ENCODE data around the gene ACOX1. TPM values are rescaled to one million over a fixed set of nuclear protein-coding genes. Genes with fewer than 3 reads are reported as not detected.

Gene ACOX1
- total and polyA plus RNA-seq, 10 donors, result 6.3 to 60.2 (median 41.6) TPM

DNA sequence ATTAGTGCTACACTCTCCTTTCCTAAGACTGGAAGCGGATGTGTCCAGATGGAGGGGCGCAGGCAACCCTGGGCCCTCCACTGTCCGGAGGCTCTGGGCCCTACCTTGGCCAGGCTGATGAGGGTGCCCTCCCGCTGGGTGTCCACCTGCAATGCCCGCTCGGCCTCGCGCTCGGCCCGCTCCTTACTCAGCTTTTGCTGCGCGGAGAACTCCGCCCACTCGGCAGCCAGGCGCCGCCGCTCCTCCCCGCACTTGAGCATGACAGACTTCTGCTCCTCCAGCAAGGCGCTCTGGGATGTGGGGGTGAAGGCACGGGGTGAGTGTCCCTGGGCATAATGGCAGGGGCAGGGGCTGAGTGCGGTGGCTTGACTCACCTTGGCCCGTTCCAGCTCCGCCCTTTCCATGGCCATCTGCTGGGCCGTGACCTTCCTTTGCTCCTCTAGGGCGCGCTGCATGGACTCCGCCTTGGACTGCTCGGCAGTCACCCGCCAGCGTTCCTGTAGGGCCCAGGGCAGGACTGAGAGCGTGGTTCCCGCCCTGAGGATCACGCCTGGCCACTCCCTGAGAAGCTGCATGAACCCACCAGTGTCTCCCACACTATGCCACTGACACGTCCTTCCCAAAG, 64.2 kb downstream of the ACOX1 start:
- TF ChIP-seq, protein P1, sequence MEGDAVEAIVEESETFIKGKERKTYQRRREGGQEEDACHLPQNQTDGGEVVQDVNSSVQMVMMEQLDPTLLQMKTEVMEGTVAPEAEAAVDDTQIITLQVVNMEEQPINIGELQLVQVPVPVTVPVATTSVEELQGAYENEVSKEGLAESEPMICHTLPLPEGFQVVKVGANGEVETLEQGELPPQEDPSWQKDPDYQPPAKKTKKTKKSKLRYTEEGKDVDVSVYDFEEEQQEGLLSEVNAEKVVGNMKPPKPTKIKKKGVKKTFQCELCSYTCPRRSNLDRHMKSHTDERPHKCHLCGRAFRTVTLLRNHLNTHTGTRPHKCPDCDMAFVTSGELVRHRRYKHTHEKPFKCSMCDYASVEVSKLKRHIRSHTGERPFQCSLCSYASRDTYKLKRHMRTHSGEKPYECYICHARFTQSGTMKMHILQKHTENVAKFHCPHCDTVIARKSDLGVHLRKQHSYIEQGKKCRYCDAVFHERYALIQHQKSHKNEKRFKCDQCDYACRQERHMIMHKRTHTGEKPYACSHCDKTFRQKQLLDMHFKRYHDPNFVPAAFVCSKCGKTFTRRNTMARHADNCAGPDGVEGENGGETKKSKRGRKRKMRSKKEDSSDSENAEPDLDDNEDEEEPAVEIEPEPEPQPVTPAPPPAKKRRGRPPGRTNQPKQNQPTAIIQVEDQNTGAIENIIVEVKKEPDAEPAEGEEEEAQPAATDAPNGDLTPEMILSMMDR (IDR thresholded peaks at IDR 0.05 in 8 of 11, conservative IDR thresholded peaks at IDR 0.05 in 3 of 11), result no peak
- TF ChIP-seq POLR2AphosphoS5 (IDR thresholded peaks at IDR 0.05), result no peak
- TF ChIP-seq POLR2A (IDR thresholded peaks at IDR 0.05), result no peak
- Histone ChIP-seq H3K4me1 (peaks cover 0 to 14% (median 0%) of the 10 kb centered on the region in 6 donors), H3K4me3 (no peak overlapping the region), H3K9me3 (no peaks in the 10 kb centered on the region), H3K27me3 (replicated peaks in 1 of 7) (no peaks in the 10 kb centered on the region), H3K36me3 (peaks cover 0 to 60% (median 5%) of the 10 kb centered on the region in 6 donors), H3K27ac (no peak overlapping the region)
- intact Hi-C loops (cut with DNase I; ENCODE audit: low total_unique reads), result no loop called here
- no peak for DNase-seq
- WGBS, 5 donors, result 89 to 95% (median 92%) methylated on average over 17 to 34 of the region's 34 CpGs

DNA sequence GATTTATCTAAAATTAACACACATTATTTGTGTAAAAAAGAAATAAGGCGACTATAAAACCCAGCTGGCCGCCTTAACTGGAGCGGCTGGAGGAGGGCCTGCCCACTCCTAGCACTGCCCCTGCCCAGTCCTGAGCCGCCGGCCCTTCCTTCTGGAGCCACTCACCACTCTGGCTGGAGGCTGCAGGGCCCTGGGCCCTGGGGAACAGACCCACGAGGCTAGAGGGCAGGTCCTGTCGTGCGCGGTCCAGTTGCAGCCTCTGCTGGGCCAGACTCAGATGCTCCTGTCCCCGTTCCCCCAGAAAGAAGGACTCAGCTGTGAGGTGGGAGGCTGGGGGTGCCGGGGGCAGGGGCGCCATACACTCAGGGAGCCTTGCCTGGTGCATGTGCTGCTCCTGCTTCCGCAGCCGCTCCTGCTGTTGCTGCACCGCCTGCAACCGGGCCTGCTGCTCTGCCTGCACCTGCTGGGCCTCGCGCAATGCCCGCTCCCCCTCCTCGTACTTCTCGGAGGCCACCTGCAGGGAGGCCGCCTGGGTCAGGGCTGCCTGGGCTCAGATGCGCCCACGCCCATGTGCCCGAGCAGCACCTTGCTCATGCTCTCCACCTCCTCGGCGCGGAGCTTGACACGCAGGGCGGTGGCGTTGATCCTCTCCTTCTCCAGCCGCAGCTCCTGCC, 65.3 kb downstream of the ACOX1 start:
- intact Hi-C loops (cut with DNase I; ENCODE audit: low total_unique reads), result no loop called here
- peak in 1 of 3 donors; percentile 8 for TF ChIP-seq POLR2AphosphoS5 (IDR thresholded peaks at IDR 0.05)
- TF ChIP-seq, protein P1 (IDR thresholded peaks at IDR 0.05 in 8 of 11, conservative IDR thresholded peaks at IDR 0.05 in 3 of 11), result no peak
- peaks cover 0 to 14% (median 0%) of the 10 kb centered on the region in 6 donors for H3K4me1 ChIP-seq
- H3K27me3 ChIP-seq (replicated peaks in 1 of 7), result no peaks in the 10 kb centered on the region
- peaks cover 0 to 49% (median 5%) of the 10 kb centered on the region in 6 donors for H3K36me3 ChIP-seq
- DNase-seq, result no peak
- 92 to 97% (median 95%) methylated on average over 25 to 32 of the region's 32 CpGs for WGBS, 5 donors
- no peak overlapping the region for H3K27ac ChIP-seq
- no peaks in the 10 kb centered on the region for H3K9me3 ChIP-seq
- no peak overlapping the region for H3K4me3 ChIP-seq

DNA sequence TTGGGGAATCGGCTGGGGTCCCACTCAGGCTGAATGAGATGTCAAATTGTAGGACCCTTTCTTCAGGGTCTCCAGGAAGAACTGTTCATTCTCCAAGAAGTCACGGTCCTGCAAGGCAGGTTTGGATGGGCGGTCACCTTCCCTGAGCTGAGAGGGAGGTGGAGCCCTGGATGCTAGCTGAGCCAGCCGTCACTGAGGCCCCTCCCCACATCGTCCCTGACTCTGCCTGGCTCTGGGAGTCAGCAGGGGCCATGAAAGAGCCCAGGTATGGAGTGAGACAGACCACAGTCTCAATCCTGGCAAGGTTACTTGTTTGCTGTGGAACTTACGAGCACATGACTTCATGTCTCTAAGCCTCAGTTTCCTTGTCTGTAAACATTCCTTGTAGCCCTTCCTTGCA, 68.3 kb downstream of the ACOX1 start:
- Histone ChIP-seq H3K4me3 (no peak overlapping the region), H3K27me3 (replicated peaks in 1 of 7) (no peaks in the 10 kb centered on the region), H3K9me3 (no peaks in the 10 kb centered on the region), H3K27ac (no peak overlapping the region), H3K36me3 (peaks cover 0 to 36% (median 5%) of the 10 kb centered on the region in 6 donors), H3K4me1 (peaks cover 0 to 10% (median 2%) of the 10 kb centered on the region in 6 donors)
- TF ChIP-seq POLR2A (IDR thresholded peaks at IDR 0.05) (no peak), POLR2AphosphoS5 (IDR thresholded peaks at IDR 0.05) (no peak)
- TF ChIP-seq, protein P1 (IDR thresholded peaks at IDR 0.05 in 8 of 11, conservative IDR thresholded peaks at IDR 0.05 in 3 of 11), result no peak
- 78 to 89% (median 87%) methylated on average over 3 to 6 of the region's 6 CpGs for WGBS, 5 donors
- intact Hi-C loops (cut with DNase I; ENCODE audit: low total_unique reads), result no loop called here
- DNase-seq, result no peak

DNA sequence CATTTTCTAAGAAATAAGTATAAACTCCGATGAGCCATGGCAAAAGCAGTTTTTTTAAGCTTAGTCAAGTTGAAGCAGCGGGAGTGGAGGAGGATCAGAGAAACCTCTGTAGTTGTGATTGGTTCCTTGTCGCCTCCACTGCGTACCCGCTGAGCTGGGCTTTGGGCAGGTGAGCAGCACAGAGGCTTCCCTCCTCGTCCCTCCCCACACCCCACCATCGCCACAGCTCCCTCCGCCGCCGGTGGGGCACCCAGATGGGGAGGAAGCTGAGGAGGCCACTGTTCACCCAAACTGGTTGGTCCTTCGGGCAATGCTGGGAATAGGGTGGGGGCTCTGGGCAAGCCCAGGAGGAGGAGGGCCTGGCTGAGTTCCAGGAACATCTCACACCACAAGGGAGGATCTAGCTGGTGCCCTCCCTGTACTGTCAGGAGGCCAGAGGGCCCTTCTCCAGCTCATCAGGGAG, 69.1 kb downstream of the ACOX1 start:
- Histone ChIP-seq H3K27me3 (replicated peaks in 1 of 7) (no peaks in the 10 kb centered on the region), H3K9me3 (no peaks in the 10 kb centered on the region), H3K4me3 (no peak overlapping the region), H3K4me1 (peaks cover 0 to 18% (median 11%) of the 10 kb centered on the region in 6 donors), H3K27ac (peak overlapping the region in 3 of 8 donors; percentile 21 to 40 (median 21)), H3K36me3 (peaks cover 0 to 32% (median 5%) of the 10 kb centered on the region in 6 donors)
- DNase-seq, result no peak
- intact Hi-C loops (cut with DNase I; ENCODE audit: low total_unique reads), result no loop called here
- 41 to 78% (median 64%) methylated on average over 10 to 11 of the region's 11 CpGs for WGBS, 5 donors
- no peak for TF ChIP-seq POLR2A (IDR thresholded peaks at IDR 0.05)
- TF ChIP-seq POLR2AphosphoS5 (IDR thresholded peaks at IDR 0.05), result peak in 1 of 3 donors; percentile 48

Data from spleen (tissue), 11 donors.